ENCODE data around the gene PKD1L1. TPM values are rescaled to one million over a fixed set of nuclear protein-coding genes. Genes with fewer than 3 reads are reported as not detected.

PKD1L1 gene
- total RNA-seq, 6 donors from 2014 or later, result 0.46 to 4.8 (median 0.75) TPM

- no peak for TF ChIP-seq POLR2AphosphoS5 (IDR thresholded peaks at IDR 0.05)
- no peak for TF ChIP-seq POLR2A (IDR thresholded peaks at IDR 0.05)
- no peak for TF ChIP-seq CTCF (IDR thresholded peaks at IDR 0.05)
- TF ChIP-seq EP300 (IDR thresholded peaks at IDR 0.05), result no peak
- WGBS, 2 donors, result 85 to 86% methylated on average over 11 to 16 of the region's 16 CpGs
- no peak overlapping the region for H3K4me3 ChIP-seq
- no peaks in the 10 kb centered on the region for H3K36me3 ChIP-seq
- H3K4me1 ChIP-seq, result peaks cover 8 to 34% (median 18%) of the 10 kb centered on the region in 4 donors
- no peak overlapping the region for H3K27ac ChIP-seq
- H3K27me3 ChIP-seq, result no peaks in the 10 kb centered on the region
- ATAC-seq (ENCODE audit: low FRiP score in 2 of 2) (no peak), DNase-seq (peak in 1 of 2 donors; percentile 62)
- H3K9me3 ChIP-seq, result no peaks in the 10 kb centered on the region
Measured at GRCh38 chr7:47812429-47813136, 135.7 kb downstream of the PKD1L1 start.

DNA sequence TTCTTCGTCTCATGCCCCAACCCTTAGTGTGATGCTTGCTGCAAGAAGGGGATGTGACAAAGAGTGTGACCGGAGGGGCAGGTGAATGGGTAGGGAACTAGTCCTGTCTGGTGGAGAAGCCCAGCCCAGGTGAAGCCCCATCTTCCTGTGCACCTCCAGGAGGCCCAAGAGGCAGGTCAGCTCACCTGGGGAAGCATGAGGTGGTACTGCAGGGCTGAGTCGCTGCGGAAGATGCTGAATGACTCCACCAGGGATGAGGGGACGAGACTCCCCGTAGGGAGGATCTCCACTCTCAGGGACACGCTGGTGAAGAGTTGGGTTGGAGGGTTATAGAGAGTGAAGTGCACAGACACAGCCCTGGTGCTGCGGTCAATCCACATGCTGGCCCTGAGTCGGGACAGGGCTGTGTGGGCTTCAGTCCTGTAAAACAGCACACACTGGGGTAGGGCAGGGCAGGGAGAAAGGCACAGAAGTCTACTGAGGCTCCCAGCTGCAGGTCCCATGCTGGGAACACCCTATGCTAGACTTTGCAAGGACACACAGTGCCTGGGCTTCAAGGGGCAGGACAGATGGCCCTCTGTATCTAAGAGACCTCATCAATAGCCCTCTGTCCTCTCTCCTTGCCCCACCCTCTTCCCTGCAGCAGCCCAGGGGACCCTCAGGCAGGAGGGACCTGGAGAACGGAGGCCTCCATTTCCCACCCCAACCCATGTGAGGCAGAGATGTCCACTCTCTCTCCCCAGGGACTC, 136.5 kb downstream of the PKD1L1 start:
- H3K36me3 ChIP-seq, result no peaks in the 10 kb centered on the region
- no peaks in the 10 kb centered on the region for H3K9me3 ChIP-seq
- no peak for TF ChIP-seq POLR2AphosphoS5 (IDR thresholded peaks at IDR 0.05)
- TF ChIP-seq POLR2A (IDR thresholded peaks at IDR 0.05), result no peak
- no peak for TF ChIP-seq EP300 (IDR thresholded peaks at IDR 0.05)
- TF ChIP-seq CTCF (IDR thresholded peaks at IDR 0.05), result no peak
- no peaks in the 10 kb centered on the region for H3K27me3 ChIP-seq
- H3K4me1 ChIP-seq, result peaks cover 15 to 42% (median 26%) of the 10 kb centered on the region in 4 donors
- no peak for DNase-seq
- H3K4me3 ChIP-seq, result no peak overlapping the region
- H3K27ac ChIP-seq, result peak overlapping the region in 1 of 4 donors; percentile 23
- no peak for ATAC-seq (ENCODE audit: low FRiP score in 2 of 2)
- 80 to 84% methylated on average over 10 of the region's 10 CpGs for WGBS, 2 donors

DNA sequence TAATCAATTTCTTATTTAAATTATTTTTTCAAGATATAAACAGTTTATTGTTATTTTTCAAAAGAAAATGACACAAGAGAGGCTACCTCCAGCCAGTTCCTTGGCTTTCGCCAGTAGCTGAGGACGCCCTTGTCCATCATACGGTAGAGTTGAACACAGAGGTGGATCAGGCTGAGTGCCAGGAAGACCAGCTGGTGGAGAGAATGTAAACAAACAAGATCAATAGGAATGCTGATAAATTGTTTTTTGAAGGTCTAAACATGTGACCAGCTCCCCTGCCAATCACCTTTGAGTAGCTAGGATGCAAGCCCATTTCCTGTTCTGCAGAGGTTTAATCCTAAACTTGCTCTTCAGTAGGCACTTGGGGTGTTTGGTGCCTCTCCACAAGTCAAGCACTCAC, 138.9 kb downstream of the PKD1L1 start:
- H3K9me3 ChIP-seq, result no peaks in the 10 kb centered on the region
- TF ChIP-seq POLR2AphosphoS5 (IDR thresholded peaks at IDR 0.05) (no peak), CTCF (IDR thresholded peaks at IDR 0.05) (no peak), EP300 (IDR thresholded peaks at IDR 0.05) (no peak), POLR2A (IDR thresholded peaks at IDR 0.05) (no peak)
- no peak overlapping the region for H3K27ac ChIP-seq
- no peak for DNase-seq
- 84 to 94% methylated on average over 3 of the region's 3 CpGs for WGBS, 2 donors
- peaks cover 29 to 51% (median 36%) of the 10 kb centered on the region in 4 donors for H3K4me1 ChIP-seq
- no peaks in the 10 kb centered on the region for H3K27me3 ChIP-seq
- H3K4me3 ChIP-seq, result no peak overlapping the region
- H3K36me3 ChIP-seq, result no peaks in the 10 kb centered on the region
- no peak for ATAC-seq (ENCODE audit: low FRiP score in 2 of 2)

GRCh38 chr7:47808321-47808720, 139.9 kb downstream of the PKD1L1 start:
- TF ChIP-seq EP300 (IDR thresholded peaks at IDR 0.05) (no peak), CTCF (IDR thresholded peaks at IDR 0.05) (no peak), POLR2A (IDR thresholded peaks at IDR 0.05) (no peak), POLR2AphosphoS5 (IDR thresholded peaks at IDR 0.05) (no peak)
- ATAC-seq (ENCODE audit: low FRiP score in 2 of 2) (no peak), DNase-seq (no peak)
- WGBS, 2 donors, result 86 to 90% methylated on average over 7 of the region's 7 CpGs
- Histone ChIP-seq H3K9me3 (no peaks in the 10 kb centered on the region), H3K36me3 (no peaks in the 10 kb centered on the region), H3K4me3 (no peak overlapping the region), H3K27me3 (no peaks in the 10 kb centered on the region), H3K4me1 (peaks cover 22 to 40% (median 26%) of the 10 kb centered on the region in 4 donors), H3K27ac (no peak overlapping the region)
